Activated CD4-positive, alpha-beta T cell treated with anti-CD3 and anti-CD28 coated beads for 36 hours (primary cell): ENCODE measurements around the gene SPINDOC. TPM values are rescaled to one million over a fixed set of nuclear protein-coding genes. Genes with fewer than 3 reads are reported as not detected.

Experiments used
- ATAC-seq: fragments of 200-7000 bp; cut with Tn5 transposase; one replicate; pipeline ENCODE4 v1.10.0; 2021; ENCODE audit warnings: mild to moderate bottlenecking, moderate library complexity
- CTCF ChIA-PET: fragments of 350-600 bp; sonication (Branson Sonifier 250); formaldehyde crosslinking; loops from one replicate; lab custom pipeline; 2021; ENCODE audit warnings: antibody characterized with exemption; lab: Charles Lee
- POLR2A ChIA-PET: fragments of 350-600 bp; sonication (Branson Sonifier 250); formaldehyde crosslinking; loops from one replicate; lab custom pipeline; 2021; ENCODE audit warnings: antibody characterized with exemption, inconsistent platforms; lab: Charles Lee
- DNase-seq: peaks from one replicate; pipeline ENCODE4 v3.0.0-alpha.2; 2020
- H3K27ac Mint-ChIP-seq: one replicate; pipeline ENCODE4 v1.8.0; 2021; ENCODE audit warnings: mixed read lengths
- H3K27me3 Mint-ChIP-seq: one replicate; pipeline ENCODE4 v1.8.0; 2021; ENCODE audit warnings: mixed read lengths
- H3K36me3 Mint-ChIP-seq: one replicate; pipeline ENCODE4 v1.8.0; 2021; ENCODE audit warnings: low read depth, mixed read lengths
- H3K4me1 Mint-ChIP-seq: one replicate; pipeline ENCODE4 v1.8.0; 2021; ENCODE audit warnings: mixed read lengths
- H3K4me3 Mint-ChIP-seq: one replicate; pipeline ENCODE4 v1.8.0; 2021; ENCODE audit warnings: mild to moderate bottlenecking, moderate library complexity, mixed read lengths
- H3K9me3 Mint-ChIP-seq: one replicate; pipeline ENCODE4 v1.8.0; 2021; ENCODE audit warnings: low read depth, mixed read lengths
- intact Hi-C, 2 experiments: fragments of 100-400 bp; cut with DNase I in 1 of 2; cut with micrococcal nuclease in 1 of 2; formaldehyde crosslinking; loops; one replicate each; pipeline versions ENCODE4 v1.14.2 to v1.15.1; 2022 to 2024; cut with DNase I, micrococcal nuclease
- total RNA-seq, 2 experiments: library from RNA; stranded (reverse); gene quantifications; one replicate each; pipeline ENCODE4 v1.2.3, GENCODE V29; 2021

The SPINDOC gene
- total RNA-seq, 2 experiments from 2014 or later, result 25.7 to 26.2 TPM

DNA sequence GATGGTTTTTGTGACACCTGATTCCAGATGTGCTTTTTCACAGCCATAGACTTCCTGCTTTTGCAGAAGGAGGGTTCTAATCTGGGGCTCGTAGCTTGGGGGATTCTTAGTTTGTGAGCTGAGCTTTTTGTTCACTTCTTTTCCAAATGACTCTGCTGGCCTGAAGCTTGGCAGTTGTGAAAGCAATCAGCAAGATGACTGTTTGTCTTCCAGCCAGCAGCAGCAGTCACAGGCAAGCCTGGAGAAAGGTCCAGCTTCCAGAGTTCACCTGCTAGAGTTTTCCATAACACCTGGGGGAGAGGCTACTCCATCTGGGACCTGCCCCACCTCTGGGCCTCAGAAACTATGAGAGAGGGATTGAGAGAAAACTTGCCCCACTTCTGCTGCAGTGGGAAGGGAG lies 29.8 kb downstream of the SPINDOC start:
- Mint-ChIP-seq H3K4me1 (peaks cover 66% of the 10 kb centered on the region), H3K4me3 (no peak overlapping the region), H3K9me3 (no peaks in the 10 kb centered on the region), H3K27ac (peak overlapping the region; percentile 44), H3K36me3 (peaks cover 22% of the 10 kb centered on the region), H3K27me3 (no peaks in the 10 kb centered on the region)
- ChIA-PET CTCF (interaction anchor here (0.6 to 1.6 kb wide), 11 partner anchors 10 to 154 kb away, joined by 3 to 6 read pairs (median 4); no protein-coding TSS in a partner anchor), POLR2A (interaction anchor here (0.6 kb wide), 1 partner anchor 132 kb away, joined by 6 read pairs; the partner anchor contains the start of gene COX8A)
- no peak for ATAC-seq
- no peak for DNase-seq
- intact Hi-C loops, result no loop called here

DNA sequence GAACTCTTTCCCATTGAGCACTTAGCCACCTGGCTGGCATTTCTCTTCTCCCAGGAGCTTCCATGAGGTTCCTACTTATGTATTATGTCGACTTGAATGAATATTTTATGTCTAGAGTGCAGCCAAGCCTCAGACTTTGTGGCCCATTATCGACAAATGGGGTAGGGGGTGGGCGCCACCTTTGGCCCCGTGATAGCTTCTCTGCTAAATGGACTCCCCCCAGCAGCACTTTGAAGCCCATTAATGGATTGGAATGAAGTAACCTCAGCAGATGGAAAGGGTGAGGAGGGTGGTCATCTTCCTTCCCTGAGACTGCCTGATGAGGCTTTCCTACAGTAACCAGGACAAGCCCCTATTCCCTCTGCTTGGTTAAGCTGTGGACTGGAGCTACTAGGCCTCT lies 31.6 kb downstream of the SPINDOC start:
- intact Hi-C loops, result no loop called here

GRCh38 chr11:63845303-63845702 lies 32.0 kb downstream of the SPINDOC start:
- H3K36me3 Mint-ChIP-seq, result peaks cover 26% of the 10 kb centered on the region
- ATAC-seq (no peak), DNase-seq (no peak)
- POLR2A ChIA-PET, result no interaction called here
- CTCF ChIA-PET, result interaction anchor here (0.6 to 2.4 kb wide), 4 partner anchors 17 to 340 kb away, joined by 3 to 8 read pairs (median 4); no protein-coding TSS in a partner anchor
- H3K27me3 Mint-ChIP-seq, result no peaks in the 10 kb centered on the region
- H3K4me1 Mint-ChIP-seq, result peaks cover 75% of the 10 kb centered on the region
- no peak overlapping the region for H3K27ac Mint-ChIP-seq
- intact Hi-C loops, result no loop called here
- no peaks in the 10 kb centered on the region for H3K9me3 Mint-ChIP-seq
- H3K4me3 Mint-ChIP-seq, result no peak overlapping the region

More for the DNA sequence above, 31.6 kb downstream of the SPINDOC start:
- H3K4me3 Mint-ChIP-seq, result no peak overlapping the region
- H3K36me3 Mint-ChIP-seq, result peaks cover 27% of the 10 kb centered on the region
- no peaks in the 10 kb centered on the region for H3K27me3 Mint-ChIP-seq
- no peak overlapping the region for H3K27ac Mint-ChIP-seq
- no peaks in the 10 kb centered on the region for H3K9me3 Mint-ChIP-seq
- H3K4me1 Mint-ChIP-seq, result peaks cover 74% of the 10 kb centered on the region
- ATAC-seq, result no peak
- POLR2A ChIA-PET, result no interaction called here
- DNase-seq, result no peak
- CTCF ChIA-PET, result interaction anchor here (0.6 to 2.4 kb wide), 6 partner anchors 18 to 340 kb away, joined by 3 to 8 read pairs (median 4); no protein-coding TSS in a partner anchor

- H3K27ac Mint-ChIP-seq, result no peak overlapping the region
- no peaks in the 10 kb centered on the region for H3K9me3 Mint-ChIP-seq
- H3K36me3 Mint-ChIP-seq, result peaks cover 25% of the 10 kb centered on the region
- intact Hi-C loops, result no loop called here
- ChIA-PET POLR2A (interaction anchor here (0.7 kb wide), 1 partner anchor 228 kb away, joined by 5 read pairs; no protein-coding TSS in a partner anchor), CTCF (interaction anchor here (0.6 to 2.4 kb wide), 3 partner anchors 16 to 822 kb away, joined by 4 to 8 read pairs (median 4); no protein-coding TSS in a partner anchor)
- ATAC-seq (no peak), DNase-seq (no peak)
- H3K4me3 Mint-ChIP-seq, result no peak overlapping the region
- H3K27me3 Mint-ChIP-seq, result no peaks in the 10 kb centered on the region
- peaks cover 75% of the 10 kb centered on the region for H3K4me1 Mint-ChIP-seq
These were observed 32.7 kb downstream of the SPINDOC start for GRCh38 chr11:63845911-63846310.

GRCh38 chr11:63846897-63847296 lies 33.6 kb downstream of the SPINDOC start:
- Mint-ChIP-seq H3K36me3 (peaks cover 31% of the 10 kb centered on the region), H3K9me3 (no peaks in the 10 kb centered on the region), H3K4me3 (no peak overlapping the region), H3K27ac (no peak overlapping the region), H3K27me3 (no peaks in the 10 kb centered on the region), H3K4me1 (peaks cover 75% of the 10 kb centered on the region)
- intact Hi-C loops, result no loop called here
- no peak for DNase-seq
- POLR2A ChIA-PET, result no interaction called here
- no peak for ATAC-seq
- CTCF ChIA-PET, result interaction anchor here (0.7 to 1.4 kb wide), 5 partner anchors 9 to 602 kb away, joined by 3 to 4 read pairs (median 4); no protein-coding TSS in a partner anchor

DNA sequence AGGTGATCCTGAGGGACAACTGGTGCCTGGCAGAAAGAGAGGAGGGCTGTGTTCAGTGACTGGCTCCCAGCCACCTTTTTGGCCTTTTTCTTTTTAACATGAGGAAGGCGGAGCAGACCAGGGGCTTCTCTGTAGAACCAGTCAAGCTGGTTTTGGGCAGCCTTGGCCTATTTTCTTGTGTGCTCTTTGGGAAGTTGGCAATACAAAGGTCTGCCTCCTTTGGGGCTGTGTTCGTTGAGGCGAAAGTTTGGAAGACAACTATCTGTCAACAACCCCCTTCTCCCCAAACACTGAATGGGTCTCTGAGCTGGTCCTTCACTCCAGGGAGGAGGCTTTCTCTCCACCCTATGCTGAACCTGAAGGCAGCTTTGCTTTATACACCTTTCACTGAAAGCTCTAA lies 34.1 kb downstream of the SPINDOC start:
- ChIA-PET POLR2A (no interaction called here), CTCF (interaction anchor here (0.7 to 1.4 kb wide), 7 partner anchors 9 to 601 kb away, joined by 3 to 4 read pairs (median 4); no protein-coding TSS in a partner anchor)
- H3K4me3 Mint-ChIP-seq, result no peak overlapping the region
- ATAC-seq, result no peak
- no peaks in the 10 kb centered on the region for H3K9me3 Mint-ChIP-seq
- peaks cover 31% of the 10 kb centered on the region for H3K36me3 Mint-ChIP-seq
- no peak overlapping the region for H3K27ac Mint-ChIP-seq
- peaks cover 75% of the 10 kb centered on the region for H3K4me1 Mint-ChIP-seq
- intact Hi-C loops, result no loop called here
- no peak for DNase-seq
- H3K27me3 Mint-ChIP-seq, result no peaks in the 10 kb centered on the region

DNA sequence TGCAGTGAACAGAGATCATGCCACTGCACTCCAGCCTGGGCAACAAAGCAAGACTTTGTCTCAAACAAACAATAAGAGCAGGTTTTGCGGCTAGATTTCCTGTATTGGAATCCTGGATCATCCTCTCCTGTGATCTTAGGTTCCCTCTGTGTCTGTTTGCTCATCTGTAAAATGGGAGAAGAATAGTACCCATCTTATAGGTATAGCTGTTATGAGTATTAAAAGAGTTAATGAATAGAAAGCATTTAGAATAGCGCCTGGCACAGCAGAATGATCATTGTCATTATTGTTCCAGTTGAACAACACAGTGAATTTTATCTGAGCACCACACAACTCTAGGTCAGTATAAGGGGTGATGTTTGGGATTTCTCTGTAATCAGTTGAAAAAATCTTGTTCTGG lies 36.4 kb downstream of the SPINDOC start:
- Mint-ChIP-seq H3K9me3 (no peaks in the 10 kb centered on the region), H3K27ac (peak overlapping the region; percentile 1)
- CTCF ChIA-PET, result no interaction called here

DNA sequence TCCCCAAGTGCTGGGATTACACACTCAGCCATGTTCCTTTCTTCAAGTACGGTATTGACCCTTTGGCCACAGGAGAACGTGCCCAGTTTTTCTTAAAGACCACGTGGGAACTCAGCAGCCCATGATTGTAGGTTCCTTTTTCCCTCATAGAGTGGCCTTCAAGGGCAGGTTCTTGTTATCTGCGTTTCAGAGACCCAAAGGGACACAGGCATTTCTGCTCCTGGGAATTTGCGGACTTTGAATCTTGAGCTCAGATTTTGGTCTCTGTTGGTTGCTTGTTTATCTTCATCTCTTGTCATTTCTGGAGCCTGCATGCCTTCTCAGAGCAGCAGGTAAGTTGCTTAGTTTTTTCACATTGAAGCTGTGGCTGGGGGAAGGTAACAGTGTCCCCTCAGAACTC lies 37.7 kb downstream of the SPINDOC start:
- ChIA-PET CTCF (interaction anchor here (0.7 to 1.6 kb wide), 4 partner anchors 9 to 64 kb away, joined by 3 to 4 read pairs (median 4); no protein-coding TSS in a partner anchor), POLR2A (interaction anchor here (1.9 kb wide), 1 partner anchor 12 kb away, joined by 6 read pairs; the partner anchor contains the start of gene MARK2)
- Mint-ChIP-seq H3K27me3 (no peaks in the 10 kb centered on the region), H3K9me3 (no peaks in the 10 kb centered on the region), H3K27ac (peak overlapping the region; percentile 84), H3K4me3 (peak overlapping the region; percentile 58), H3K4me1 (peaks cover 66% of the 10 kb centered on the region), H3K36me3 (peaks cover 34% of the 10 kb centered on the region)
- intact Hi-C loops, result no loop called here
- DNase-seq, result no peak
- ATAC-seq, result peak; percentile 40

More for the DNA sequence above, 36.4 kb downstream of the SPINDOC start:
- peaks cover 65% of the 10 kb centered on the region for H3K4me1 Mint-ChIP-seq
- POLR2A ChIA-PET, result interaction anchor here (1.9 kb wide), 1 partner anchor 11 kb away, joined by 6 read pairs; the partner anchor contains the start of gene MARK2
- H3K4me3 Mint-ChIP-seq, result no peak overlapping the region
- H3K27me3 Mint-ChIP-seq, result no peaks in the 10 kb centered on the region
- H3K36me3 Mint-ChIP-seq, result peaks cover 28% of the 10 kb centered on the region
- DNase-seq, result no peak
- ATAC-seq, result no peak
- intact Hi-C loops, result no loop called here

DNA sequence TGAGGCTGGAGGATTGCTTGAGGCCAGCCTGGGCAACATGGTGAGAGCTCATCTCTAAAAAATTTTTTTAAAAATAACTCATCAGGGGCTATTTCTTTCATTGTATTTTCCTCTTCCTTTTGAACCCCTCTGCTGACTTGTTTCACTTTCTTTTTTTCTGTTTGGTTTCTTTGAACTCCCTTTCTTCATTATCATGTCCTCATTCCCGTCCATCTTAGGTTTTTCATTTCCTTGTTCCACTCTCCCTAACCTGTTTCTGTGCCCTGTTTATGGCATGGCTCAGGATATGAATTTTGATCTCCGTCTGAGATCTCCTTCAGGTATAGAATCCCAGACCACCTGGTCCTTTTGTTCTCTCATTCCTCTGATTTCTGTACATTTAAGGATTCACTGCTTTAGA lies 38.1 kb downstream of the SPINDOC start:
- intact Hi-C loops, result no loop called here
- H3K9me3 Mint-ChIP-seq, result no peaks in the 10 kb centered on the region
- peaks cover 68% of the 10 kb centered on the region for H3K4me1 Mint-ChIP-seq
- no peak for DNase-seq
- H3K27ac Mint-ChIP-seq, result peak overlapping the region; percentile 84
- peak overlapping the region; percentile 58 for H3K4me3 Mint-ChIP-seq
- ChIA-PET CTCF (interaction anchor here (0.8 to 1.6 kb wide), 3 partner anchors 11 to 63 kb away, joined by 3 to 4 read pairs (median 4); no protein-coding TSS in a partner anchor), POLR2A (interaction anchor here (1.9 kb wide), 1 partner anchor 13 kb away, joined by 6 read pairs; the partner anchor contains the start of gene MARK2)
- H3K36me3 Mint-ChIP-seq, result peaks cover 32% of the 10 kb centered on the region
- no peaks in the 10 kb centered on the region for H3K27me3 Mint-ChIP-seq
- peak; percentile 40 for ATAC-seq

GRCh38 chr11:63853476-63853875 lies 40.2 kb downstream of the SPINDOC start:
- H3K4me3 Mint-ChIP-seq, result no peak overlapping the region
- intact Hi-C loops, result loop anchor here in 1 of 2 experiments (2.0 kb wide), 1 partner anchor 13 kb away; no protein-coding TSS in a partner anchor
- no peak for ATAC-seq
- H3K9me3 Mint-ChIP-seq, result no peaks in the 10 kb centered on the region
- ChIA-PET CTCF (interaction anchor here (0.6 to 1.8 kb wide), 3 partner anchors 10 to 84 kb away, joined by 3 to 7 read pairs (median 5); no protein-coding TSS in a partner anchor), POLR2A (no interaction called here)
- peaks cover 30% of the 10 kb centered on the region for H3K36me3 Mint-ChIP-seq
- peaks cover 62% of the 10 kb centered on the region for H3K4me1 Mint-ChIP-seq
- H3K27me3 Mint-ChIP-seq, result no peaks in the 10 kb centered on the region
- DNase-seq, result no peak
- no peak overlapping the region for H3K27ac Mint-ChIP-seq

GRCh38 chr11:63854696-63855095 lies 41.4 kb downstream of the SPINDOC start:
- H3K9me3 Mint-ChIP-seq, result no peaks in the 10 kb centered on the region
- H3K4me1 Mint-ChIP-seq, result peaks cover 62% of the 10 kb centered on the region
- H3K27me3 Mint-ChIP-seq, result no peaks in the 10 kb centered on the region
- intact Hi-C loops, result no loop called here
- DNase-seq, result no peak
- H3K4me3 Mint-ChIP-seq, result no peak overlapping the region
- CTCF ChIA-PET, result interaction anchor here (0.6 to 1.0 kb wide), 2 partner anchors 12 to 296 kb away, joined by 3 to 4 read pairs; no protein-coding TSS in a partner anchor
- POLR2A ChIA-PET, result no interaction called here
- H3K36me3 Mint-ChIP-seq, result peaks cover 26% of the 10 kb centered on the region
- ATAC-seq, result no peak
- H3K27ac Mint-ChIP-seq, result no peak overlapping the region
